HG03139 (cell line): Measurements from ENCODE around the gene LPIN3.

Experiments used
- ATAC-seq: cut with Tn5 transposase; IDR thresholded peaks from one replicate; pipeline ENCODE4 v1.9.1; 2021; ENCODE audit not compliant: unreplicated experiment

LPIN3 gene

GRCh38 chr20:41365777-41366545 is 25.3 kb downstream of the LPIN3 start:
- ATAC-seq = no peak

GRCh38 chr20:41366546-41367392 is 26.1 kb downstream of the LPIN3 start, which contains the start of gene EMILIN3:
TSS of gene EMILIN3 (minus strand) at chr20:41366818. CDS start at chr20:41366634, 184 bp downstream.
- ATAC-seq = no peak

- no peak for ATAC-seq
Observed at GRCh38 chr20:41367393-41367695, 26.7 kb downstream of the LPIN3 start.

GRCh38 chr20:41367956-41368355 is 27.3 kb downstream of the LPIN3 start:
- ATAC-seq = no peak

GRCh38 chr20:41369673-41370072 is 29.1 kb downstream of the LPIN3 start:
- no peak for ATAC-seq

DNA sequence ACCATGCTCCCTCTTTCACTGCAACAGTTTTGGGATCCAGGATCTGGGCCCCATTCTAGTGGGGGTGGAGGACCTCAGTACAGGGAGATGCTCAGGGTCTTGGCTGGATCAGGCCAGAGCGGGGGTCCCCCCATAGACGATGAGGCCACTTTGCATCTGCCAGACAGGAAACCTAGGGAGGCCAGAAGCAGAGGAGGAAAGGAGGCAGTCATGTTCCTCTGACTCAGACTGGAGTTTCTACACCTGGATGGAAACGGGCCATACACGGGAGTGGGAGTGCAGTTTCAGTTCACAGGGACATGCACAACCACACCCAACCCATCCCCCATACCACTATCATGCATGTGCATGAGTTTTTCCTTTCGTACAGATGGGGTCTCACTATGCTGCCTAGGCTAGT is 29.6 kb downstream of the LPIN3 start:
- no peak for ATAC-seq

- no peak for ATAC-seq
Observed at GRCh38 chr20:41371371-41371770, 30.8 kb downstream of the LPIN3 start.

DNA sequence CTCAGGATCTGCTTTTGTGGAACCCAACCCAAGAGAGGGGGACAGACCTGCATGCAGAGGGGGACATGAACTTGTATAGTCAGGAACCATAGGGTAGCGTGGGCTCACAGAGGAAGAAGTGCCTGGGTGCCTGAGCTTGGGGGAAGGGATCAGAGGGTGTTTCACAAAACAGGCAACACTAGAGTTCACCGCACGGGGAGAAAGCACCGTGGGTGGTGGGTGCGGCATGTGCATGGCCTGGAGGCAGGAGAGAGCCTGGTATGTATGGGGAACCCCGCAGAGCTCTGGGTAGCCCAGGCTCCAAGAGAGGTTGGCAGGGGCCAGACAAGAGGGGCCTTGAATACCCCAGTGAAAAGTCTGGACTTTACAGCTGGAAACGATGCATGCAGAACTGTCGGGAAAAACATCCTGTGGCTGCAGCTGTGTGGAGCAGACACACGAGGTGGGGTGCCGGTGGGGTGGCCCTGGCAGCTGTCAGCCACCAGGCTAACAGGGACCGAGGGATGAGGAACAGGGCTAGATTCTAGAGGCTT is 32.7 kb downstream of the LPIN3 start:
- no peak for ATAC-seq

- ATAC-seq = no peak
Observed at GRCh38 chr20:41373931-41374920, 33.6 kb downstream of the LPIN3 start.

- ATAC-seq = no peak
Observed at GRCh38 chr20:41375846-41376245, 35.2 kb downstream of the LPIN3 start.

- ATAC-seq = no peak
Observed at GRCh38 chr20:41376349-41376748, 35.7 kb downstream of the LPIN3 start.

GRCh38 chr20:41377275-41377674 is 36.7 kb downstream of the LPIN3 start:
- ATAC-seq = no peak

DNA sequence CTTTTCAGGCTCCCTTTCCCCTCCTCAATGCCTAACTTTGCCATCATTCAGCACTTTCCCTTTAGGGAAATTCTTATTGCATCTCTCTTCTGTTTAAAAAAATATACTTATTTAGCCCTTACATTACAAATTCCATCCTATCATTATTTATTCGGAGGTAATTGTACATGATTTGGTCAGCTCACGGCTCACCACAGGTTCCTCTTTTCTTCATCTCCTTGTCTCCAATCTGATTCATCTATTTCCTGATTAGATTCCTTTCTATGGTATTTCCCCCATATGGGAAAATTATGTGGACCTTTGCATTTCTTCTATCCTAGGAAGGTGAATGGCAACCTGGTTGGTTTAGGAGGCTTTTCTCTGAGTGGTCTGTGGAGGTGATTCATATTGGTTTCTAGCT is 38.9 kb downstream of the LPIN3 start:
- no peak for ATAC-seq

DNA sequence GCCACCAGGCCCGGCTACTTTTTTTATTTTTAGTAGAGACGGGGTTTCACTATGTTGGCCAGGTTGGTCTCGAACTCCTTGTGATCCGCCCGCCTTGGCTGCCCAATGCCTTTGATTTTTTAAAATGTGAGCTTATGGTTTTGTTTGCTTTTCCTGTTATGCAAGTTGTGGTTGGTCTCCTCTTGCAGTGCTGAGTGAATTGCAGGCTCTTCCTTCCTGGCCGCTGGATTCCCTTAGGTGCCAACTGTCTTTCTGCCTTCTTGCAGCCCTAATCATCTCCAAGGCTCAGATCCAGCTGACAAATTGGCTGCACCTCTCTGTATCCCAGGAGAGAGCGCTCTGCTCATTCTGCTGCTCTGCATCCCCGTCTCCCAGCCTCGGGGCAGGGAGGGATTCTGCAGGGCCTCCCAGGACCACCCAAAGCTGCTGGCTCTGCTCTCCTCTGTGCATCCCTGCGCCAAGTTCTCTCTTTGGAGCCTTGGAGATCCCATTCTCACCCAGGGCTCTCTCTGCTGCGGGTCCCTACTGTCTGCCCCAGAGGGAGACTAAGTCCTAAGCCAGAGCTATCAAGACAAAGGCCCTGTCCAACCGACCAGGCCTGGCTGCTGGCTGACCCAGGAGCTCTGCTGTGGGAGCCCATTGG is 40.1 kb downstream of the LPIN3 start:
- ATAC-seq = no peak

- no peak for ATAC-seq
Observed at GRCh38 chr20:41382791-41383305, 42.2 kb downstream of the LPIN3 start.

- no peak for ATAC-seq
Observed at GRCh38 chr20:41386502-41387427, 46.1 kb downstream of the LPIN3 start.

- ATAC-seq = no peak
Observed at GRCh38 chr20:41387444-41387851, 46.8 kb downstream of the LPIN3 start.

DNA sequence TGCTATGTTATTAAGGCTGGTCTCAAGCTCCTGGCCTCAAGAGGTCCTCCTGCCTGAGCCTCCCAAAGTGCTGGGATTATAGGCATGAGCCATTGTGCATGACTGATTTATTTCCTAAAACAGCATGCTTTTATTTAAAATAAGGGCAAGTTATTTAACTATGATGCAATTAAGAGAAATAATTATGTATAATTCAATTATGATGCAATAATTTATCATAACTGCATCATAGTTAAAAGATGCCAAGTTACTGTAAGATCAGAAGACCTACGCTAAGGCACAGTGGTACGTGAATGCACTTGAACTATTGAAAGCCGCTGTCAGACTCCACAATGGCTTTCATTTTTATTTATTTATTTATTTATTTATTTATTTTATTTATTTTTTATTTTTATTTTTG is 50.3 kb downstream of the LPIN3 start:
- ATAC-seq = no peak

DNA sequence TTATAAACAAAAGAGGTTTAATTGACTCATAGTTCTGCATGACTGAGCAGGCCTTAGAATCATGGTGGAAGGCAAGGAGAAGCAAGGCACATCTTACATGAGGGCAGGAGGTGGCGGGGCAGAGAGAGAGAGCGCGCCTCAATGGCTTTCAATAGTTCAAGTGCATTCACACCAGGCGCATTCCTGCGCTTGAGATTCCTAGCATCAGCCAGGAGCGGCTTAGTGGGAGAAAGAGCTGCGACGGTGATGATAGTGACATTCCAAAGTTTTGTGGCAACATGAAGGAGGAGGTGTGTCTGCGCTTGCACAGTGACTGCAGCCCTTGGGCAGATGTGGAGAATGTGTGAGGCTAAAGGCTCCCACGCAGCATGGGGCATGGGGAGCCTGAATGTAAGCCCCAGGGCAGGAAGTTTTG is 51.0 kb downstream of the LPIN3 start:
- ATAC-seq = no peak
